NCI-H524 (cell line): Measurements from ENCODE around the gene HP.
"Not testable (repeated sequence)": the region's sequence is repeated elsewhere in the genome, so short reads cannot be mapped to it uniquely, and the experiment has no call there.

Source experiments
- DNase-seq, 2 experiments: peaks; one replicate each; lab custom pipeline; 2025; lab: John Stamatoyannopoulos, UW

The HP gene

DNA sequence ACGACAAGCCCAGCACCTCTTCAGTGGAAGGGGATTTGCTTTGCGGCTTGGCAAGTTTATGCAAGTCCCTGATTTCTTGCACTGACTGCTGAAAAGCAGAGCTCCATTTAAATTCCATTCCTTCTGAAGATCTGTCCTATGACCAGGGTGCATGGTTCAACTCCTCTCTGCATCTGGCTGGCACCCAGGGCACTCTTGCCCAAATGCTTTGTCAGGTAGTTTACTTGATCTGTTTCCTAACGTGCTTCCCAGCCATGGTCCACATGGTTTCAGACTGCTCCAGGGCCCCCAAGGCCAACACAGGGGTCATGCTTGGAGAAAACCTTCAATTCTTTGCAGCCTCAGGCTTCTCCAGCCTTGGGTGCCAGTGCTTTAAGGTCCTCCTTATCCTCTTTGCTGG is 11.2 kb upstream of the HP start:
- no peak for DNase-seq

DNA sequence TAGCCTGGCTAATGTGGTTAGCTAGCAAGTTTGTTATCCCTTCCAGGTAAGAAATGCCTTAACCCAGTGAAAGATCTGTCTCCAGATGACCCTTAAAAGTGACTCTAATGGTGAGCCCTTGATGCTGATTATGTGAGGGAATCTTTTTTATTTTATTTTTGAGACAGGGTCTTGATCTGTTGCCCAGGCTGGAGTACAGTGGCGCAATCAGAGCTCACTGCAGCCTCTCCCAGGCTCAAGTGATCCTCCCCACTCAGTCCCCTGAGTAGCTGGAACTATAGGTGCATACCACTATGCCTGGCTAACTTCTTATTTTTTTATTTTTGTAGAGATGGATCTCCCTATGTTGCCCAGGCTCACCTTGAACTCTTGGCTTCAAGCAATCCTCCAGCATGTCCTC is 10.8 kb upstream of the HP start:
- DNase-seq = no peak

GRCh38 chr16:72044296-72044695 is 10.0 kb upstream of the HP start:
- no peak for DNase-seq

DNA sequence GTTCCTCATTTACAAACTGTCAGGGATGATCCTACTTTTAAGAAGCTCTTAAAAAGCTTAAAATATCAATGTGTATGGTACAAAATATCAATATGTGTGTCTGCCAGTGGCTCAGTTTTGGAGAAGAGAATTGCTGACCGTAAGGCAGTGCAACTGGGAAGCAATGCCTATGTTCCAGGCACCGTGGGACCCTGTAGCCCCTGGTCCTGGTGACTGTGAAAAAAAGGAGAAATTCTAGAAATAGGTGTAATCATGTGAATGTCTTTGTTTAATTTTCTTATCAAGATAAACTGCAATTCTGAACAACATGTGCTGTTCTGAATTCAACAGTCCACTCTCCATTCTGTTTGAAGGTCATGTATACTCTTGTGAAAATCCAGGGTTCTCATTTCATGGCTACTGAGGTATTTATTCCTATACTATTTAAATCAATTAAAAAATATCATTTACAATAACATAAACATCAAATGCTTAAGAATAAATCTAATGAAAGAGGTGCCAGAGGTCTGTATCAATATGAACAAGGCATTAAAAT is 9.4 kb upstream of the HP start:
- no peak for DNase-seq

GRCh38 chr16:72049110-72049509 is 5.2 kb upstream of the HP start:
- DNase-seq = no peak

DNA sequence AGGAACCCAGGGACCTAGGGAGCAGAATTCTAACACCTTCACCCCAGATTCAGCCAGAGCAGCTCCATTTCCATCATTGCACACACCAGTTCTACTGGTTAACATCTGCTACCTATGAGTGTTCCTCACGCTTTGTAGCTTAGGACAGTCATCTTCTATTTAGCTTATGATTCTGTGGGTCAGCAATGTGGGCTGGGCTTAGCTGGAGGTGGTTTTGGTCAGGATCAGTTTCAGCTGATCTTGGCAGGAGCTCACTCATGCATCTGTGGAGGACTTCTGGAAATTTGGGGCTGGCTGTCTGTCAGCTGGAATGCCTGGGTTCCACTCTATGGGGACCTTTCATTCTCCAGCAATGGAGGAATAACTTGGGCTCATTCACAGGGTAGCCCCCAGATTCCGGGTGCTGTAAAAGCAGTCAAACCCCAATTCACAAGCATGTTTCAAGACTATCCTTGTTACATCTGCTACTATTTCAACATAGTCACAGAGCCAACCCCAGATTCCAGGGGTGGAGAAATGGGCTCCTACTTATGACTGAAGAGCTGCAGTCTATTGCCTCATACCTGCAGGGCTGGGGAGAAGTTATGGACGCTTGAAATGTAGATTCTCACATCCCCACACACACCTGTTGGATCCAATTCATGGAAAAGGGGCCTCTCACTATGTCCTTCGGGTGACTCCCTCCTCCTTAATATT is 3.4 kb upstream of the HP start:
- DNase-seq = no peak

GRCh38 chr16:72051818-72052217 is 2.5 kb upstream of the HP start:
- DNase-seq = no peak

- DNase-seq = no peak
Measured at GRCh38 chr16:72055911-72056310, 1.6 kb downstream of the HP start.

DNA sequence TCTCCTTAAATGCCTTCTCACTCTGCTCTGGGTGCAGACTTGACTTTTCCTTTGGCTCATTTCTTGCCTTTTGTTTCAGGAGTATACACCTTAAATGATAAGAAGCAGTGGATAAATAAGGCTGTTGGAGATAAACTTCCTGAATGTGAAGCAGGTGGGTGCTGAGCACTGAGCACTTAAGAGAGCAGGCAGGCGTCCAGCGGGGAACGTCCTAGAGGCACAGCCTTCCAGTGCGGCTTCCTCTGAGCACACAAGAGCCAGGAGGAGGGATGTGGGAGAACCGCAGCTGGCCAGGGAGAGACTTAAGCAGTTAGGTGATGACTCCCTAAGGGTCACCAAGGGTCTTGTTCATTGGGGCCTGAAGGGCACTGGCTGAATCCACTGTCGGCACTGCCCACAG is 3.0 kb downstream of the HP start:
- not testable (repeated sequence) for DNase-seq

DNA sequence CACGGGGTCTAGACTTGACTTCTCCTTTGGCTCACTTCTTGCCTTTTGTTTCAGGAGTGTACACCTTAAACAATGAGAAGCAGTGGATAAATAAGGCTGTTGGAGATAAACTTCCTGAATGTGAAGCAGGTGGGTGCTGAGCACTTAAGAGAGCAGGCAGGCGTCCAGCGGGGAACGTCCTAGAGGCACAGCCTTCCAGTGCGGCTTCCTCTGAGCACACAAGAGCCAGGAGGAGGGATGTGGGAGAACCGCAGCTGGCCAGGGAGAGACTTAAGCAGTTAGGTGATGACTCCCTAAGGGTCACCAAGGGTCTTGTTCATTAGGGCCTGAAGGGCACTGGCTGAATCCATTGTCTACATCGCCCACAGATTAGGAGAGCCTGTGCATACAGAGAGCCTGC is 4.8 kb downstream of the HP start:
- not testable (repeated sequence) for DNase-seq

- DNase-seq = peak in 1 of 2 experiments; percentile 45
Measured at GRCh38 chr16:72060405-72060804, 6.1 kb downstream of the HP start.

DNA sequence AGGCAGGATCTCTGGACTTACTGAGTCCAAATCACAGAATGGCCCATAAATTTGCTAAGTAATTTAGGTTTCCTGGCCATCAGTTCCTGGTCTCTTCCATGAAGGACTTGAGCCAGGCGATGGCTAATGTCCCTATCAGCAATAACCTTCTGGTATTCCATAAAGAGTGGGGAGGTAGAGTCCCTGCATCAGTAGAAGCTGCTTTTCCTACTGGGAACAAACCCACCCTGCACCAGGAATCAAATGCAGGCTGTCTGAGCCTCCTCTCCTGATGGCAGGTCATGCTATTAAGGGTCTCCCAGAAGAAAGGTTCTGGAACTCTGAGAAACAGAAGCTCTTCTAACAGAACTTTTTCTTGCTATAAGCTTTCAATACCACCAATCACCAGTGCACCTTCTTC is 7.3 kb downstream of the HP start:
- DNase-seq = no peak

GRCh38 chr16:72064361-72064894 is 10.1 kb downstream of the HP start:
- DNase-seq = no peak

- peak; percentile 16 to 32 for DNase-seq
Measured at GRCh38 chr16:72066747-72067146, 12.4 kb downstream of the HP start.

DNA sequence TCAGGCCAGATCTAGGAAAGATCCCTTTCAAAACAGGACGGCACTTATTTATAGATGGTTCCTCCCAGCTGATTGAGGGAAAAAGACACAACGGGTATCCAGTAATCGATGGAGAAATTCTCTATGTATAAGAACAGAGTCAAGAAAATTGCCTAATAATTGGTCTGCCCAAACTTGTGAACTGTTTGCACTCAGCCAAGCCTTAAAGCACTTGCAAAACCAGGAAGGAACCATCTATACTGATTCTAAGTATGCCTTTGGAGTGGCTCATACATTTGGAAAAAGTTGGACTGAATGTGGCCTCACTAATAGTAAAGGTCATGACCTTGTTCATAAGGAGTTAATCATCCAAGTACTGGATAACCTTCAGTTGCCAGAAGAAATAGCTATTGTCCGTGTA is 14.6 kb downstream of the HP start:
- no peak for DNase-seq

- no peak for DNase-seq
Measured at GRCh38 chr16:72072514-72073342, 18.4 kb downstream of the HP start.

- DNase-seq = no peak
Measured at GRCh38 chr16:72073560-72074230, 19.4 kb downstream of the HP start.

DNA sequence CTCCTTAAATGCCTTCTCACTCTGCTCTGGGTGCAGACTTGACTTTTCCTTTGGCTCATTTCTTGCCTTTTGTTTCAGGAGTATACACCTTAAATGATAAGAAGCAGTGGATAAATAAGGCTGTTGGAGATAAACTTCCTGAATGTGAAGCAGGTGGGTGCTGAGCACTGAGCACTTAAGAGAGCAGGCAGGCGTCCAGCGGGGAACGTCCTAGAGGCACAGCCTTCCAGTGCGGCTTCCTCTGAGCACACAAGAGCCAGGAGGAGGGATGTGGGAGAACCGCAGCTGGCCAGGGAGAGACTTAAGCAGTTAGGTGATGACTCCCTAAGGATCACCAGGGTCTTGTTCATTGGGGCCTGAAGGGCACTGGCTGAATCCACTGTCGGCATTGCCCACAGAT is 20.8 kb downstream of the HP start:
- DNase-seq = not testable (repeated sequence)

GRCh38 chr16:72076991-72077706 is 22.8 kb downstream of the HP start:
- not testable (repeated sequence) for DNase-seq

DNA sequence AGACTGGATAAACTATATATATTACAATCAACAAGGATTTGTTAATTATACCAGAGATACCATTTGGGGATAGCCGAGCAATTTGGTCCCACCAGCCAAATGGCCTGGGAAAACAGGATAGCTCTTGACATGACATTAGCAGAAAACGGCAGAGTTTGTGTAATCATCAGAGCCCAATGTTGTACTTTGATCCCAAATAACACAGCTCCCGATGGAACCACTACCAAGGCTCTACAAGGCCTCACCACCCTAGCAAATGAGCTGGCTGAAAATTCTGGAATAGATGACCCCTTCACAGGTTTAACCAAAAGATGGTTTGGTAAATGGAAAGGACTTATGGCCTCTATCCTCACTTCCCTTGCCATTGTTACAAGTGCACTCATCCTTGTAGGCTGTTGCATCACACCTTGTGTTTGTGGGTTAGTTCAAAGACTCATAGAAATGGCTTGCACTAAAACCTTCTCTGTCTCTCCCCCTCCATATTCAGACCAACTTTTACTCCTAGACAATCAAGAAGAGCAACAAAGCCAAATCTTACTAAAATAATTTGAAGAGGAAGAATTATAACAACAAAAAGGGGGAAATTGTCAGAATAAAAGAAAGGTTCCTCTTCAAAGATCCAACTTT is 29.6 kb downstream of the HP start:
- DNase-seq = no peak

GRCh38 chr16:72084445-72084844 is 30.1 kb downstream of the HP start:
- no peak for DNase-seq
